Mesenteric fat pad (tissue), 1 donor: Measurements from ENCODE around the gene TERB1. TPM values are rescaled to one million over a fixed set of nuclear protein-coding genes. Genes with fewer than 3 reads are reported as not detected.

ENCODE experiments used
- DNase-seq: peaks from one replicate; pipeline ENCODE4 v3.0.0-alpha.2; 2020; ENCODE audit warnings: low spot score
- total RNA-seq: library from RNA; stranded (reverse); fragmentation: NEBNext Ultra II Directional; extraction: Animal tissue kit (Norgen Biotek cat#: 25700); gene quantifications from one replicate; pipeline ENCODE4 v1.2.1, GENCODE V29; 2021
- donor health status: DM: yes; HTN: yes; CAD: no.

TERB1 gene
- total RNA-seq, 1 donor from 2014 or later = not detected

GRCh38 chr16:66706506-66706880, 94.9 kb downstream of the TERB1 start:
- peak; percentile 68 for DNase-seq

DNA sequence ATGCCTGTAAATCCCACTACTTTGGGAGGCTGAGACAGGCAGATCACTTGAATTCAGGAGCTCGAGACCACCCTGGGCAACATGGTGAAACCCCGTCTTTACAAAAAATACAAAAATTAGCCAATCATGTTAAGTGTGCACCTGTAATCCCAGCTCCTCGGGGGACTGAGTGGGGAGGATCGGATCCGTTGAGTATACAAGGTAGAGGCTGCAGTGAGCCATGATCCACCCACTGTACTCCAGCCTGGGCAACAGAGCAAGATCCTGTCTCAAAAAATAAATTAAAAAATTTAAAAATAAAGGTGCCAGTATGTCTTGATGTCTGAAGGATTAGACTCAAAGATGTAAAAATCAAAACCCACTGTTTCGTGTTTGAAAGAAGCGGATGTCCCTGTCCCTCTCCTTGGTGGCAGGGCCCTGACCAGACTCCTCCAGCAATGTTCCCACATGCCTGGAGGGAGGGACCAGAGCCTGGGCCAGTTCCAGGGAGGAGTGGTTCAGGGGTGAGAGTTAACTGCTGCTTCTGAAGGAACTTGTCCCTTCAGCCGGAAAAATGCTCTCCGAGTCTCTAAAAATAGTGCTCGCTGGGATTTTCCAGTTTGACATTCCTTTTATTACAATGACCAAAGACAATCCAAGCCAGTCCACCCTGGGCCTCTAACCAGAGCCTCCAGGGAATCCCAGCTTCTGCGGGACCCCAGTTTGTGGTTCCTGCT, 95.4 kb downstream of the TERB1 start:
- peak; percentile 87 for DNase-seq

Other genes with a start within 250 kb of the TERB1 start
- 41.6 TPM for gene CKLF, start 249.0 kb downstream of the TERB1 start, total RNA-seq
- 6.4 TPM for gene CMTM1, start 235.1 kb downstream of the TERB1 start, total RNA-seq
- gene CMTM2, start 222.1 kb downstream of the TERB1 start, total RNA-seq = 1.00 TPM
- 48.1 TPM for gene CMTM3, start 196.9 kb downstream of the TERB1 start, total RNA-seq
- gene CMTM4, start 104.8 kb downstream of the TERB1 start, total RNA-seq = 17.9 TPM
- gene DYNC1LI2, start 50.0 kb downstream of the TERB1 start, total RNA-seq = 162 TPM
- 42.4 TPM for gene NAE1, start 29.4 kb upstream of the TERB1 start, total RNA-seq
- gene CA7, start 42.8 kb upstream of the TERB1 start, total RNA-seq = not detected
- 33.5 TPM for gene PDP2, start 78.9 kb upstream of the TERB1 start, total RNA-seq
- not detected for gene CDH16, start 117.3 kb upstream of the TERB1 start, total RNA-seq
- gene RRAD, start 124.0 kb upstream of the TERB1 start, total RNA-seq = 3.4 TPM
- 63.1 TPM for gene CIAO2B, start 132.8 kb upstream of the TERB1 start, total RNA-seq
- 47.6 TPM for gene CES2, start 133.9 kb upstream of the TERB1 start, total RNA-seq
- gene CES3, start 159.7 kb upstream of the TERB1 start, total RNA-seq = 0.55 TPM
- gene CES4A, start 187.0 kb upstream of the TERB1 start, total RNA-seq = 12.5 TPM
- gene CBFB, start 227.6 kb upstream of the TERB1 start, total RNA-seq = 48.7 TPM